T-helper 22 cell (primary cell): ENCODE data around the gene ANKRD33B.
"Not testable (repeated sequence)": the region's sequence is repeated elsewhere in the genome, so short reads cannot be mapped to it uniquely, and the experiment has no call there.

Experiments
- DNase-seq: peaks from one replicate; pipeline ENCODE4 v3.0.0-alpha.2; 2020; ENCODE audit warnings: low read depth

ANKRD33B gene

DNA sequence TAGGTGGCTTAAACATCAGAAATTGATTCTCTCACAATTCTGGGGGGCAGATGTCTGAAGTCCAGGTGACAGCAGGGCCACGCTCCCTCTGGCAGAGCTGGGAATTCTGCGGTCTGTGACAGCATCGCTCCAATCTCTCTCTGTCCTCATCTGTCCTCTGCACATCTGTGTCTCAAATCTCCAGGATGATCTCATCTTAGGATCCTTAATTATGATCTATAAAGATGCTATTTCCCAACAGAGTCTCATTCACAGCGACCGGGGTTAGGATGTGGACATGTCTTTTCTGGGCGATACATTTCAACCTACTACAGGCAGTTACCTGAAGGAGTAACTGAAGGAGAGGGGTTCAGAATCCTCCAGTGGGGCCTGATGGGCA, 31.4 kb downstream of the ANKRD33B start:
- DNase-seq, result no peak

DNA sequence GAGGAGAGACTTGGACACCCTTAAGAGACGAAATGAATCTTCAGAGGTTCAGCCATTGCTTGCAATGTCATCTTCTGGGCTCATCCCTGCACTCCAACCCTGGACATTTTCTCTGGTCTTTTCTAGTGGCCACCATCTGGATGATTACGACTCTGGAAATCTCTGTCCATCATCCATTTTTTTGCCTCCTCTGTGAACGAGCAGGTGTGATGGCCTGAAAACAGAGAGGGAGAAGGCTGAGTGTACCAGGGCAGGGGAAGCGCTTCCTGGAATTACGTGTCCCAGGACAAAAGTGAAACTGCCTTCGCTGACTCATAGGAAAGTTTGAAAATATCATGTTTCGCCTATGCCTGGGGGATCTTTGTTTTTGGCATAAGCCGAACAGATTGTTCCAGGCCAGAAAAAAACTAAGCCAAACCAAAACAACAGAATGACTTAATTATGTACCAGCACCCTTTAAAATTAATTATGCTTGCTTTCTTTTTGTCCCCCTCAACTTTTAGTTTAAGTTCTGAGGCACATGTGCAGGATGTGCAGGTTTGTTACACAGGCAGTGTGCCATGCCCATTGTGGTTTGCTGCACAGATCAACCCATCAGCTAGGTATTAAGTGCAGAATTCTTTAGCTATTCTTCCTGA, 31.9 kb downstream of the ANKRD33B start:
- no peak for DNase-seq

DNA sequence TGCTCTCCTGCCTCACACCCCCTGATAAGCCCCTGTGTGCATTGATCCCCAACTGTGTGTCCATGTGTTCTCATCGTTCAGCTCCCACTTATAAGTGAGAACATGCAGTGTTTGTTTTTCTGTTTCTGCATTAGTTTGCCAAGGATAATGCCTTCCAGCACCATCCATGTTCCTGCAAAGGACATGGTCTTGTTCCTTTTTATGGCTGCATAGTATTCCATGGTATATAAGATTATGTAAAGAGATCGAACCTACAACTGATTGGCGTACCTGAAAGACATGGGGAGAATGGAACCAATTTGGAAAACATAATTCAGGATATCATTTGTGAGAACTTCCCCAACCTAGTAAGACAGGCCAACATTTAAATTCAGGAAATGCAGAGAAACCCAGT, 32.4 kb downstream of the ANKRD33B start:
- no peak for DNase-seq

DNA sequence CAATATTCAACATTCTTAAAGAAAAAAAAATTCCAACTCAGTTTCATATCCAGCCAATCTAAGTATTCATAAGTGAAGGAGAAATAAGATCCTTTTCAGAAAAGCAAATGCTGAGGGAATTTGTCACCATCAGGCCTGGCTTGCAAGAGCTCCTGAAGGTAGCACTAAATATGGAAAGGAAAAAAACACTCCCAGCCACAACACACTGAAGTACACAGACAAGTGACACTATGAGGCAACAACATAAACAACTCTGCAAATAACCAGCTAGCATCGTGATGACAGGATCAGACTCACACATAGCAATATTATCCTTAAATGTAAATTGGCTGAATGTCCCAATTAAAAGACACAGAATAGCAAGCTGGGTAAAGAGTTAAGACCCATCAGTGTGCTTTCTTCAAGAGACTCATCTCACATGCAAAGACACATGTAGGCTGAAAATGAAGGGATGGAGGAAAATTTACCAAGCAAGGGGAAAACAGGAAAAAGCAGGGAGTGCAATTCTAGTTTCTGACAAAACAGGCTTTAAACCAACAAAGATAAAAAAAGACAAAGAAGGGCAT, 33.1 kb downstream of the ANKRD33B start:
- DNase-seq, result no peak

DNA sequence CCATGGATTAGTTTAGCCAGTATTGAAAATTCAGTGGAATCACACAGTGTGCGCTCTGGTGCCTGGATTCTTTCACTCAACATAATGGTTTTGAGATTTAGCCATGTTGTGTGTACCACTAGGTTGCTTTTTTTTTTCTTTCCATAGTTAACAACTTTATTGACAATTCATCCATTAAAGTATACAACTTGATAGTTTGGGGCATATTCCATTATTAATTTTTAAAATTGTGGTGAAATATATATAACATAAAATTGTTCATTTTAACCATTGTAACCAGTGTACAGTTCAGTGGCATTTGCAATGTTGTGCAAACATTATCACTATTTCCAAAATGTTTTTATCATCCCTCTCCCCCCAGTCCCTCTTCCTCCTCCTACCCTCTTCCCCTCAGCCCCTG, 35.2 kb downstream of the ANKRD33B start:
- no peak for DNase-seq

DNA sequence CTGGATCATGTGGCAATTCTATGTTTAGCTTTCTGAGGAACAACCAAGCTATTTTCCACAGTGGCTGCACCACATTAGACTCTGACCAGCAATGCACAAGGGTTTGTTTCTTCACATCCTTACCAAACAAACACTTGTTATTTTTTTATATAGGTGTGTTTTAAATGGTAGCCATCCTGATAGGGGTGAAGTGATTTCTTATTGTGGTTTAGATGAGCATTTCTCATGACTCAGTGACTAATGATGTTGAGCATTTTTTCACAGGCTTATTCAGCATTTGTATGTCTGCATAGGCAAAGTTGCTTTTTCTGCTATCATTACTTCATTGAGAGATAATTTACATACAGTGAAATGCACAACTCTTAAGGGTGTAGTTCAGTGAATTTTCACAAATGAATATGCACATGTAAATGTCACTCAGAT, 36.0 kb downstream of the ANKRD33B start:
- DNase-seq, result no peak

DNA sequence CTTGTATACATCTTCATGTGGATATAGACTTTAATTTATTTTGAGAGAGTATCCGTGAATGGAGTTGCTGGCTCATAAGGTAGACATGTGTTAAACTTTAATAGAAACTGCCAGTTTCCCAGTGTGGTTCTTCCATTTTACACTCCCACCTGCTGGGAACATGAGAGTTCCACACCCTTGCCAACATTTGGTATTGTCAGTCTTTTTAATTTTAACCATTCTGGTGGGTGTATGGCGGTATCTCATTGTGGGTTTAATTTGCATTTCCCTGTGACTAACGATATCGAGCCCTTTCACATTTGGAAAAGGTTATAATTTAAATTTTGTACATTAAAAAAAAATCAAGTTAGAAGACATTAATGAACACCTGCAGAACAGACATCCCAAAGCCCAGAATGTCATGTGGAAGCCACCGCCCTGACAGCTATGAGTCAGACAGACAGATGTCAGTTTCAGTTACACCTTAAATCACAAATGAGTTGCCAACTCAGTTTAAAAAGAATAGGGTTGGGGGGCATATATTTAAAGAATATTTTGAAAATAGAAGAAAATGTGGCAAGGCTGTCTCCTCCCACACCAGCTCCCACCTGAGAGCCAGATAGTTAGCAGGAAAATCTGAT, 36.9 kb downstream of the ANKRD33B start:
- no peak for DNase-seq

DNA sequence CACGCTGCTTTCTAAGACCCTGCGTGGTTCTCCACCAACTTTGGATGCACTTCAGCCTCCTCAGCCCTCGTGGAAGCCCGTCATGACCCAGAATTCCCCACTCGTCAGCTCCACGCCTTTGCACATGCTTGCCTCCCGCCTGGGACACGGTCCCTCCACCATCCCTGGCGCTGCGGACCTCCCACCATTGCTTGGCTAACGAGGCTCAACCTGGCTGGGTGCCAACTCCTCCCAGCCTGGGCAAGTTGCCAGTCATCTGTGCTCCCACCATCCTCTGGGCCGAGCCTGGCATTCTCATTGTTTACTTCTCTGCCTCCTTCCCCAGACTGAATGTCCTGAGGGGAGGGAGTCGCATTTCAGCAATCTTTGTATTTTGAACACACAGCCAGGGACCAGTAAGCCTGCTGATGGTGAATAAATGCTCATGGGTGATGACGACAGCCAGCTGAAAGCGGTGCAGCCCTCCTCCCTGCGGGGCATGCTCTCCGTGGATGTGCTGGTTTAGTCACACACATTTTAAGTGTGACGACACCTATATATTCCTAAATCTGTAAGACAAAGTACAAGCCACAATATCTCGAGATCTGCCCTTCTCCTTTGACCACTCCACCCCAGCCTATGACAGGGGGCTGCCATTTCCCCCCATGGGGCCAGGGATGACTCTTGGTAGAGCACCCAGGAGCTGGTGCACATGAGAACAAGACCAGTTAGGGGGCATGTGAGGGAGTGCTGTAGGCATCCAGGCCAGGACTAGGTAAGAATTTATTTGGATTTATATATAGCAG, 37.6 kb downstream of the ANKRD33B start:
- DNase-seq, result no peak

DNA sequence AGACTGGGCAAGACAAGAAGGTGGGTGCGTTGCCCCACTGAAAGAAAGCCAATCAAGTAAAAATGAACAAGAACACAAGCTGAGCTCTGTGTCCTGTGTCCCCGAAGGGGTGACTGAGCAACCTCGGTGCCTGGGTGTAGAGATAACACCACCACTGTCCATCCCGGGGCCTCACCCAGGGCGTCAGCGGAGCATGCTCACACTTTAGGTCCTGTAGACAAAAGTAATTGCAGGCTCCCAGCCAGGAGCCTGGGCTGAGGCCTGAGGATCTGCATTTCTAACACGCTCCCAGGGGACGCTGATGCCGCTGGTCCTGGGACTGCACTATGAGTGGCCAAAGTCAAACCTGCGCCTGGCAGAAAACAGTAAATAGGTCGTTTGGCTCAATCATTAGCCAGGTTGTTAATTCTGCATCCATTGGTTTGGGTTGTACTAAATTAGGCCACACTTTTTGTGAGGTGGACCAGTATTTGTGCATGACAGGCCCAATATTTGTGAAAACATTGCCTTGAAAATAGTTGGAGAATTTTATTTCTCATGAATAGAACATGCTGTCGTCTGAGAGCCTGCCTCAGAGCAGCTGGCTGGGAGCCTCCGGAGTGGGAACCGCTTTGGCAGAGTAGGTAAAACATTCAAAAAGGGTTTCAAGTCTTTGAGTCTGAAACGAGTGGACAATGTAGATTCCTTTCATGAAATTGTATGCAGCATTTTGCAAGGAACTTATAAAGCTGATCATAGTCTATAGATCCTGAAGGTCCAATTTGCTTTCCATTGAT, 38.3 kb downstream of the ANKRD33B start:
- no peak for DNase-seq

DNA sequence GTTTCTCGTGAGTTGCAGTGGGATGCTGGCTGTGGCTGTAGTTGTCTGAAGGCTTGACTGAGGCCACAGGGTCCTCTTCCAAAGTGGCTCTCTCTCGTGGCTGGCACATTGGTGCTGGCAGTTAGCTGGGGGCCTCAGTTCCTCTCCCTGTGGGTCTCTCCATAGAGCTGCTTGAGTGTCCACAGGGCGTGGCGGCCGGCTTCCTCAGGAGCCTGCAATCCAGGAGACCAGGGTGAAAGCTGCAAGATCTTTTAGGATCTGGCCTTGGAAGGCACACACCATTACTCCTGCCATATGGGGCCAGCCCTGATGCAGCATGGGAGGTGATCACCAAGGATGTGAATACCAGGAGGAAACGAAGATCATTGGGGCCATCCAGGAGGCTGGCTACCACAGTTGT, 41.1 kb downstream of the ANKRD33B start:
- DNase-seq, result no peak

DNA sequence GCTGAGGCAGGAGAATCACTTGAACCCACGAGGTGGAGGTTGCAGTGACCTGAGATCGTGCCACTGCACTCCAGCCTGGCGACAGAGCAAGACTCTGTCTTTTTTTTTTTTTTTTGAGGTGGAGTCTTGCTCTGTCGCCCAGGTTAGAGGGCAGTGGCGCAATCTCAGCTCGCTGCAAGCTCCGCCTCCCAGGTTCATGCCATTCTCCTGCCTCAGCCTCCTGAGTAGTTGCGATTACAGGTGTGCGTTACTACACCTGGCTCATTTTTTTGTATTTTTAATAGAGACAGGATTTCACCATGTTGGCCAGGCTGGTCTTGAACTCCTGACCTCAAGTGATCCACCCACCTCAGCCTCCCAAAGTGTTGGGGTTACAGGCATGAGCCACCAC, 42.8 kb downstream of the ANKRD33B start:
- DNase-seq, result not testable (repeated sequence)

DNA sequence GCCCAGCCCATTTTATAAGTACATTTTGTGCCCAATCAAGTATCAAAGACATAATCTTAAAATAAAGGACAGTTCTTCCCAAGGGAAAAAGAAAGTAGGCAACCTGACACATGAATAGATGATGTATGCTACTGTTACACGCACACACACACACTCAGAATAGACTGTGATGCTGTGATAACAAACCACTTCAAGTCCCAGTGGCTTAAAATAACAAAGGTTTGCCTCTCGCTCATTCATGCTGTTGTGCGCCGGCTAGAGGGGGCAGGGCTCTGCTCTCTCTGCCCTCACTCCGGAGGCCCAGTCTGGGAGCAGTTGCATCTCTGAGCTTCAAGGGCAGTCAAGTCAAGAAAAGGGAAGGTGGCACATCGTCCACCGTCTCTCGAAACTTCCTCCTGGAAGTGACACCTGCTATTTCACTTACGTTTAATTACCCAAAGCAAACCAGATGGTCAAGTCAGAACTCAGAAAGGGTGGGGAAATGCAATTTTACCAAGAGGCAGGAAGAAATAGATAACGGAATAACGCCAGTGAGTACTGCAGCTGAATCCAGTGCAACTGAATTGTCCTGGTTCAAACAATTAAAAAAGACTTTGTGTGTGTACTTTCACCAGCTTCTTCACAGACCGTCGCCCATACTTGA, 43.3 kb downstream of the ANKRD33B start:
- no peak for DNase-seq

DNA sequence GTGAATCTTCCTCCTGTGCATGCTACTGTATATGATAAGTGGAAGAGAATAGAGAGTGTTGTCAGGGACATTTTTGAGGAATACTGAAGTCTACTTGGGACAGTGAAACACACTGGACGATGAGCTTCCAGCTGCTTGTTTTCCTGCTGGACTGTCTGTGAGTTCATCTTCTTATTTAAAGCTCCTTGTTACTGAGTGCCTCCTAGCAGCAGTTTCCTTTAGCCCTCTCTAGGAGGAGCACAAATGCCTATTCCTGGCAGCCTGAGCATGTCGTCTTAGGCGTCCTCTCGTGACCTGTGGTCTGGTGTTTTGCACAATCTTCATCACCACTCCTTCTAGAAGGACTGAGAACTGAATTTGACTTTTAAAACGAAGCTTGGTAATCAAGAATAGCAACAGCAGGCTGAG, 43.8 kb downstream of the ANKRD33B start:
- DNase-seq, result no peak

DNA sequence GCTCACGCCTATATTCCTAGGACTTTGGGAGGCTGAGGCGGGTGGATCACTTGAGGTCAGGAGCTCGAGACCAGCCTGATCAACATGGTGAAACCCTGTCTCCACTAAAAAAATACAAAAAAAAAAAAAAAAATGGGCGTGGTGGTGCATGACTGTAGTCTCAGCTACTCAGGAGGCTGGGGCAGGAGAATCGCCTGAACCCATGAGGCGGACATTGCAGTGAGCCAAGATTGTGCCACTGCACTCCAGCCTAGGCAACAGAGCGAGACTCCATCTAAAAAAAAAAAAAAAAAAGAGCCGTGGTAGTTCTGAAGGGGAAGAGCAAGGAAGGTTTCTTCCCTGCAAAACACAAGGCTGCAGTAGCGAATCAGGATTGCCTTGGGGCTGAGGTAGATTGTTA, 44.2 kb downstream of the ANKRD33B start:
- not testable (repeated sequence) for DNase-seq

DNA sequence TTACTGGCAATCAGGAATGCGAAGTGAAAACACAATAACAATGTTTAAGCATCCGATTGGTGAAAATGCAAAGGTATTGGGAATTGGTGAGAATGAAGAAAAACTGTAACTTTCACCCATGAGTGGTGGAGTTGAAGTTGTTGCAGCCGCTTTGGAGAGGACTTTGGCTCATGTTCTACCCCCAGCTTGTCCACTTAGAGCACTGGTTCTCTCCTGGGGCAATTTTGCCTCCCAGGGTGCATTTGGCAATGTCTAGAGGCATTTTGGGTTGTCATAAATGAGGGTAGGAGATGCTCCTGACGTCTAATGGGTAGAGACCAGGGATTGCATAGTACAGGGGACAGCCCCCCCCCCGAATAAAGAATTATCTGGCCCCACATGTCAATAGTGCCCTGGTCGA, 46.2 kb downstream of the ANKRD33B start:
- no peak for DNase-seq

DNA sequence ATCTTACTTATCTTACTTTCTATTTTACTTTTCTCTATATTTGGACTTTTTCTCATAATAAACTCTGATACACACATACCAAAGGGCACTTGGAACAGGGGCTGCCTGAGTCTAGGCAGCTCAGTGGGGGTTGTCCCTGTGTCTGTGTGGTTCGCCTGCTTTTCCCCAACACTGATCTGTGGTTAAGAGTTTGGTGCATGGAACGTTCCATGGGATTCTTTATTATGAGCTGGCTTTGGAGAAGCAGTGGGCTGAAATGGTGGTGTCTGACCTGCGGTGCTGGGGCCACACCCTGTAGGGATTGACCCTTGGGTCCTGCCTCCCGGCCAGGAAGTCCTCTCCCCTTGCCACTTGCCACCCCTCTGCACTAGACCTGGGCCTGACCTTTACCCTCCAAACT, 47.4 kb downstream of the ANKRD33B start:
- no peak for DNase-seq

DNA sequence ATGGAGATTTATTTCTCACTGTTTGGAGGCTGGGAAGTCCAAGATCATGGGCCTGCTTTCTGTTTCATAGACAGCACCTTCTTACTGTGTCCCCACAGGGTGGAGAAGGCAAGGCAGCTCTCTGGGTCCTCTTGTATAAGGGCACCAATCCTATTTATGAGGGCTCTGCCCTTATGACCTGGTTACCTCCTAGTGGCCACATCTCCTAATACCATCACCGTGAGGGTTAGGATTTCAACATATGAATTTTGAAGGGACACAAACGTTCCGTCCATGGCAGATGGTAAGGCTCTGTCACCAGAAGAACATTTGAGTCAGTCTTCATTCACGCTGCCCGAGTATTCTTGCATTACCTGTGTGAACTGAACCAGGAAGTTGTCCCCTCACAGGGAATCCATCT, 48.4 kb downstream of the ANKRD33B start:
- DNase-seq, result no peak

DNA sequence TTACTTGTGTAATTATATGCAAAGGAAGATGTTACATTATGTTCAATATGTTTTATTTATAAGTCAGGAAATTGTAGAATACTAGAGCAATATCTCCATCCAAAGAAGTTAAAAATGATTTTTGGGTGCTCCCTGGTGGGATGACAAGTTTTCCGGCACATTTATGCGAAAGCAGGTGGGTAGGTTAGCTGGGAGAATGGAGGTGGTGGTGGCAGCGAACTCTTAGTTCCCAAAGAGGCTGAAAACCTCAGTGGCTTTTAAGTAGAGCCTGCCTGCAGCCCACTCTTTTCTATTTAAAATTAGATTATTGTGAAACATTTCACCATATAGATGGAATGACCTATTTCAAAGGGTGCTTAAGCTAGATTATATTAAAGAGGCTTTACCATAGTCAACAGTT, 51.8 kb downstream of the ANKRD33B start:
- no peak for DNase-seq

DNA sequence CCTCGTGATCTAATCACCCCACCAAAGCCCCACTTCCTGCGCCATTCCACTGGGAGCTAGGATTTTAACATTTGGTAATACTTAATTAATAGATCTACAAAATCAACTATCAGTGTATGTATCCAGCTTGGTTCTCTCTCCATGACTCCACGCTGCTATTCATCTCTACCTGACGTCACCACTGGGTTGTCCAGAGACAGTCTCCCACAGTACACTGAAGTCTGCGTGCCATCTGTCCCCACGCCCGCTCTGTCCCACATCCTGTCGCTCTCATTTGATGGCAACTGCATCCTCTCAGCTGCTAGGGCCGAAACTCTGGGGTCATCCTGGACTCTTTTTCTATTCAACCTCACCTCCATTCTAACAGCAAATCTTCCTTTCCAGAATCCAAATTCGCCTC, 53.2 kb downstream of the ANKRD33B start:
- DNase-seq, result no peak

DNA sequence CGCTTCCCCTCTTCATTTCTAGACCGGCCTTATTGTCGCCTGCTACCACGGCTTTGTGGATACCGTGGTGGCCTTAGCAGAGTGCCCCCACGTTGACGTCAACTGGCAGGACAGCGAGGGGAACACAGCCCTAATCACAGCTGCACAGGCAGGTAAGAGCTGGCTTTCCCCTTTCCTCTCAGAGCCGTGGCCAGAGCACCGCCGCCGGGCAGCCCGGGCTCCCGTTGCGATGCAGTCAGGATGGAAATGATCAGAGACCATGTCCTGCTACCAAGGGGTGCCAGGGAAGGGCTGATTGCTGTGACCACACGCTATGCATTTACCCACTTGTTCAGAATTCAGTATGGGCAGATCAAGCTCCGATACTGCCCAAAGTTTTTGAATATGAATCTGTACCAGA, 54.4 kb downstream of the ANKRD33B start:
- no peak for DNase-seq

DNA sequence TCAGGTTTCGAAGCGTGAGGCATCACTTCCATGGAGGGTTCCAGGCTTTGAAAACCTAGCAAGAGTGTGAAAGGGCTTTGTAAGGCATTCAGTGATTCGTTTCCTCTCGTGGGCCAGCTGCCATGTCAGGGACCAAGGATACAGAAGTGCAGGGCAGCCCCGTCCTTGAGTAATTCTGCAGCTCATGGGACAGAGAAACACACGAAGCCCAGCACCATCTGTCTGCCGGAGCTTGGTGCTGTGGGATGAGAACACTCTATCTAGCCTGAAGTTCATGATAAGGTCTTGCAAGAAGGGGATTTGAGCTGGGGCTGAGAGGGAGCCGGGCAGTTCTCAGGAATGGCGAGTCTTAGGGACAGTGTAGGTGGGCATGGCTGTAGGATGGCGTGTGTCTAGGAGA, 55.8 kb downstream of the ANKRD33B start:
- no peak for DNase-seq

DNA sequence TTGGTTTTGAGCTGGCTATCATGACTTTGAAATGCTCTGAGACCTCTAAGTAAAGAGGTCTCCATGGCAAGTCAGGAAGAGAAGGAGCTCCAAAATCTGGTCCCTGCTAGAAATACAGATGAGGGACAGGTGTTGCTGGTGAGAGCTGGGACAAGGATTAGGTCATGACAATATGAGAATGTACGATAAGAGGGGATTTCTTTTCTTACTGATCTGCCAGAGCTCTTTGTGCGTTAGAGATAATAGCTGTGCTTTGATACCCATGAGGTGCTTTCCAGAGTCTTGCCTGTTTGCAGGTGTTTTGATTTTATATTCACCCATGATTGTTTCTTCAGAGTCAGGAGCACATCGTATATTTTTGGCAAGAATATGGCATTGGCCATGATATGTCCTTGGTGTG, 56.5 kb downstream of the ANKRD33B start:
- DNase-seq, result no peak
